Calu3 (cell line): ENCODE measurements around the gene HFE. TPM values are rescaled to one million over a fixed set of nuclear protein-coding genes. Genes with fewer than 3 reads are reported as not detected.
"Not testable (repeated sequence)": the region's sequence is repeated elsewhere in the genome, so short reads cannot be mapped to it uniquely, and the experiment has no call there.

Experiments
- BruUV-seq: library from RNA; stranded (reverse); fragments of 400-500 nt; replicated peaks from 2 replicates; lab custom pipeline; 2021; lab: Mats Ljungman, UMichigan
- CTCF ChIA-PET: fragments of 300-600 bp; sonication (Branson Sonifier 250); formaldehyde crosslinking; loops from one replicate; lab custom pipeline; 2022; ENCODE audit warnings: antibody characterized with exemption; lab: Charles Lee
- DNase-seq: peaks from one replicate; pipeline ENCODE4 v3.0.0; 2022
- H3K27ac Mint-ChIP-seq: one replicate; pipeline ENCODE4 v1.8.0; 2022; ENCODE audit warnings: mixed read lengths; ENCODE audit not compliant: unreplicated experiment
- H3K27me3 Mint-ChIP-seq: one replicate; pipeline ENCODE4 v1.8.0; 2022; ENCODE audit warnings: mixed read lengths; ENCODE audit not compliant: unreplicated experiment
- H3K36me3 Mint-ChIP-seq: one replicate; pipeline ENCODE4 v1.8.0; 2022; ENCODE audit warnings: mild to moderate bottlenecking, moderate library complexity, mixed read lengths; ENCODE audit not compliant: insufficient read depth, unreplicated experiment
- H3K4me1 Mint-ChIP-seq: one replicate; pipeline ENCODE4 v1.8.0; 2022; ENCODE audit warnings: mild to moderate bottlenecking, low read depth, mixed read lengths; ENCODE audit not compliant: unreplicated experiment
- H3K4me3 Mint-ChIP-seq: one replicate; pipeline ENCODE4 v1.8.0; 2022; ENCODE audit warnings: mild to moderate bottlenecking, low read depth, moderate library complexity, mixed read lengths; ENCODE audit not compliant: unreplicated experiment
- H3K9me3 Mint-ChIP-seq: one replicate; pipeline ENCODE4 v1.8.0; 2022; ENCODE audit warnings: low read depth, mixed read lengths; ENCODE audit not compliant: unreplicated experiment
- intact Hi-C: fragments of 100-400 bp; cut with micrococcal nuclease; formaldehyde crosslinking; loops from one replicate; pipeline ENCODE4 v1.10.0; 2022; ENCODE audit not compliant: unreplicated experiment
- total RNA-seq: library from RNA; stranded (reverse); gene quantifications from 2 replicates; pipeline ENCODE4 v1.2.3, GENCODE V29; 2022
- TF ChIP-seq, protein P1 (sequence below): fragments of 200-600 bp; IDR thresholded peaks from one replicate; pipeline ENCODE4 v1.8.0; 2022; ENCODE audit warnings: antibody characterized with exemption; ENCODE audit not compliant: unreplicated experiment

The HFE gene
- total RNA-seq, 1 experiment from 2014 or later: 24.9 TPM

DNA sequence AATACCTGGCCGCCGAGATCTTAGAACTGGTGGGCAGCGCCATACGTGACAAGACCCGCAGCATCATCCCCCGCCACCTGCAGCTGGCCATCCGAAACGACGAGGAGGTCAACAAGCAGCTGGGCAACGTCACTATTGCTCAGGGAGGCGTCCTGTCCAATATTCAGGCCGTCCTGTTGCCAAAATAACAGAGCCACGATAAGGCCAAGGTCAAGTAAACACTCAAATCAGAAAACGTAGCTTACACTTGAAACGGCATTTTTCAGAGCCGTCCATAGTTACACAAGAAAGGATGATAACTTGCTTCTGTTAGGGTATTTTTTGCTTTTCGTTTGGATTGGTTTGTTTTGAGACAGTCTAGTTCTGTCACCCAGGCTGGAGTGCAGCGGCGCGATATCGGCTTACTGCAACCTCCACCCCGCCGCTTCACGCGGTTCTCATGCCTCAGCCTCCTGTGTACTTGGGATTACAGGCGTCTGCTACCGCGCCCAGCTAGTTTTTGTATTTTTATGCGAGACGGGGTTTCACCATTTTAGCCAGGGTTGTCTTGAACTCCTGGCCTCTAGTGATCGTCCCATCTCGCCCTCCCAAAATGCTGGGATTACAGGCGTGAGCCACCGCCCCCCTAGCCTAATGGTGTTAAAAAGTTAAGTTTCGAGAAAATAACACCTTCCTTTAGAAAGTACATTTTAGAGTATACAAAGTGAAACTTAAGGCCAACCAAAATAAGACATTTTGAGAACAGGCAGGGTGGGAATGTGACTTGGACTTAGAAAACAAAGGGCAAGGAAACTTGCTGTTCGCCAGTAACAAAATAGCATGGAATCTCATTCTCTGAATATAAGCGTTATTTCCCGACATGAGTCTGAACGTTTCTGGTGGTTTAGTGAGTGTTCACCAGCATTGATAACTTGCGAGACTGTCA, 42.8 kb upstream of the HFE start:
- Mint-ChIP-seq H3K4me3 (peak overlapping the region; percentile 81), H3K36me3 (peaks cover 32% of the 10 kb centered on the region), H3K27me3 (no peaks in the 10 kb centered on the region), H3K27ac (peak overlapping the region; percentile 95), H3K4me1 (peaks cover 30% of the 10 kb centered on the region), H3K9me3 (no peaks in the 10 kb centered on the region)
- CTCF ChIA-PET: interaction anchor here (1.1 to 2.5 kb wide), 5 partner anchors 12 to 79 kb away, joined by 3 to 24 read pairs (median 18); a partner anchor contains a TSS
- TSS peak; percentile 81 for BruUV-seq
- intact Hi-C loops: loop anchor here (5.0 kb wide), 1 partner anchor 158 kb away; a partner anchor contains a TSS
- no peak for DNase-seq
- TF ChIP-seq, protein P1, sequence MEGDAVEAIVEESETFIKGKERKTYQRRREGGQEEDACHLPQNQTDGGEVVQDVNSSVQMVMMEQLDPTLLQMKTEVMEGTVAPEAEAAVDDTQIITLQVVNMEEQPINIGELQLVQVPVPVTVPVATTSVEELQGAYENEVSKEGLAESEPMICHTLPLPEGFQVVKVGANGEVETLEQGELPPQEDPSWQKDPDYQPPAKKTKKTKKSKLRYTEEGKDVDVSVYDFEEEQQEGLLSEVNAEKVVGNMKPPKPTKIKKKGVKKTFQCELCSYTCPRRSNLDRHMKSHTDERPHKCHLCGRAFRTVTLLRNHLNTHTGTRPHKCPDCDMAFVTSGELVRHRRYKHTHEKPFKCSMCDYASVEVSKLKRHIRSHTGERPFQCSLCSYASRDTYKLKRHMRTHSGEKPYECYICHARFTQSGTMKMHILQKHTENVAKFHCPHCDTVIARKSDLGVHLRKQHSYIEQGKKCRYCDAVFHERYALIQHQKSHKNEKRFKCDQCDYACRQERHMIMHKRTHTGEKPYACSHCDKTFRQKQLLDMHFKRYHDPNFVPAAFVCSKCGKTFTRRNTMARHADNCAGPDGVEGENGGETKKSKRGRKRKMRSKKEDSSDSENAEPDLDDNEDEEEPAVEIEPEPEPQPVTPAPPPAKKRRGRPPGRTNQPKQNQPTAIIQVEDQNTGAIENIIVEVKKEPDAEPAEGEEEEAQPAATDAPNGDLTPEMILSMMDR: no peak

DNA sequence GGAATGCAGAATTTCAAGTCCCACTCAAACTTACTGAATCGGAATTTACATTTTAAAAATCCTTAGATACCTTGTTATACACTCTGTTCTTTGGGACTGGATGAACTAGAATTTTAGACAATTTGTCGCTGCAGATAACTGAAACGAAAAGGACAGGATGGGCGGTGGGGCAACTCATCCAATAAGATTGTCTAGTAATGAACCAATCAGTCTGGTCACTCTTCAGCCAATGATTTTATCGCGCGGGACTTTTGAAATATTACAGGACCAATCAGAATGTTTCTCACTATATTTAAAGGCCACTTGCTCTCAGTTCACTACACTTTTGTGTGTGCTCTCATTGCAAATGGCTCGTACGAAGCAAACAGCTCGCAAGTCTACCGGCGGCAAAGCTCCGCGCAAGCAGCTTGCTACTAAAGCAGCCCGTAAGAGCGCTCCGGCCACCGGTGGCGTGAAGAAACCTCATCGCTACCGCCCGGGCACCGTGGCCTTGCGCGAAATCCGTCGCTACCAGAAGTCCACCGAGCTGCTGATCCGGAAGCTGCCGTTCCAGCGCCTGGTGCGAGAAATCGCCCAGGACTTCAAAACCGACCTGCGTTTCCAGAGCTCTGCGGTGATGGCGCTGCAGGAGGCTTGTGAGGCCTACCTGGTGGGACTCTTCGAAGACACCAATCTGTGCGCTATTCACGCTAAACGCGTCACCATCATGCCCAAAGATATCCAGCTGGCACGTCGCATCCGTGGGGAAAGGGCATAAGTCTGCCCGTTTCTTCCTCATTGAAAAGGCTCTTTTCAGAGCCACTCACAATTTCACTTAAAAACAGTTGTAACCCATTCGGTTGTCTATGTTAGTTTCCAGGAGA, 41.9 kb upstream of the HFE start:
- DNase-seq: peak; percentile 81
- CTCF ChIA-PET: interaction anchor here (0.9 to 2.5 kb wide), 7 partner anchors 13 to 78 kb away, joined by 3 to 24 read pairs (median 4); a partner anchor contains a TSS
- H3K9me3 Mint-ChIP-seq: no peaks in the 10 kb centered on the region
- H3K4me3 Mint-ChIP-seq: peak overlapping the region; percentile 81
- intact Hi-C loops: loop anchor here (5.0 kb wide), 1 partner anchor 157 kb away; a partner anchor contains a TSS
- peaks cover 32% of the 10 kb centered on the region for H3K36me3 Mint-ChIP-seq
- H3K4me1 Mint-ChIP-seq: peaks cover 30% of the 10 kb centered on the region
- BruUV-seq: TSS peak; percentile 100
- no peaks in the 10 kb centered on the region for H3K27me3 Mint-ChIP-seq
- peak overlapping the region; percentile 95 for H3K27ac Mint-ChIP-seq
- TF ChIP-seq, protein P1: no peak

DNA sequence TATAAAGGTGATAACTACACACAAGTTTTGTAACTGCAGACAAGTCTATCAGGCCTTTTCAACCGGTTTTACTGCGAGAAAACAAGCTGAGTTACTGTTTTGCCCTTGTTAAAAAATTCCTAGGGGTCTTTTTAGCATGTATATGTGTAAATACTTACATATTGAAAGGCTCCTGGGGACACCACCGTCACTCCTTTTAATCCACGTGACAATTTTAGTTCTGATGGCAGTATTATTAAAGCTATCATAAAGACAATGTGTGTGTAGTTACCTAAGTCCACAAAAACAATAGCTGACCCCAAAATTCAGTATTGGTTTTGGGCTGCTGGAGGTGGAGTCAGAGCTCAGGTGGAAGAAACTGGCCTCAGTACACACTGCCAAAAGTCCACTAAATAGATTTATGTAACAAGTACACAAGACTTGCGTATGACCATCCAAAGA, 41.3 kb upstream of the HFE start:
- CTCF ChIA-PET: interaction anchor here (0.9 to 2.5 kb wide), 6 partner anchors 14 to 24 kb away, joined by 3 to 24 read pairs (median 4); a partner anchor contains a TSS
- Mint-ChIP-seq H3K27ac (peak overlapping the region; percentile 95), H3K4me3 (peak overlapping the region; percentile 81), H3K9me3 (no peaks in the 10 kb centered on the region), H3K36me3 (peaks cover 32% of the 10 kb centered on the region), H3K27me3 (no peaks in the 10 kb centered on the region), H3K4me1 (peaks cover 30% of the 10 kb centered on the region)
- TF ChIP-seq, protein P1: no peak
- no TSS peak for BruUV-seq
- intact Hi-C loops: loop anchor here (5.0 kb wide), 1 partner anchor 156 kb away; a partner anchor contains a TSS
- no peak for DNase-seq

DNA sequence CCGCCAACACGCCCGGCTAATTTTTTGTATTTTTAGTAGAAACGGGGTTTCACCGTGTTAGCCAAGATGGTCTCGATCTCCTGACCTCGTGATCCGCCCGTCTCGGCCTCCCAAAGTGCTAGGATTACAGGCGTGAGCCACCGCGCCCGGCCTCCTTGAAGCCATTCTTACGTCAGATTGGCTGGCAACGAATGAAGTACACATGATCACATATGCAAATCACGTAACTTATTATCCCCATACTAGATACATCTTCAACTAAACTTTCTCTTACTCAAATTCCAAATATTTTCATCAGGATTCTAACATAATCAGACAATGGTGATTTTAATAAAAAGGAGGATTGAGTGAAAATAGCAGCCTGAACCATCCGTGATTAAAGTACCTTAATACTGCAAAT, 39.9 kb upstream of the HFE start:
- not testable (repeated sequence) for H3K27ac Mint-ChIP-seq, H3K4me3 Mint-ChIP-seq, H3K9me3 Mint-ChIP-seq, DNase-seq, BruUV-seq, H3K27me3 Mint-ChIP-seq
- Mint-ChIP-seq H3K36me3 (peaks cover 32% of the 10 kb centered on the region), H3K4me1 (peaks cover 30% of the 10 kb centered on the region)
- intact Hi-C loops: loop anchor here (5.0 kb wide), 1 partner anchor 155 kb away; a partner anchor contains a TSS
- CTCF ChIA-PET: interaction anchor here (2.5 kb wide), 1 partner anchor 21 kb away, joined by 24 read pairs; a partner anchor contains a TSS
